ENCODE measurements around the gene CCNT2.

- TF ChIP-seq CTCF (IDR thresholded peaks at IDR 0.05; ENCODE audit: borderline replicate concordance, extremely low read depth, low read length, poor library complexity, severe bottlenecking) (no peak), EZH2 (IDR thresholded peaks at IDR 0.05; ENCODE audit: borderline replicate concordance, low read depth, low read length, severe bottlenecking) (no peak)
Observed at GRCh38 chr2:134946073-134946472, 27.5 kb downstream of the CCNT2 start.

Data from DND-41 (cell line).